ENCODE results near the gene JPH2.

- TF ChIP-seq CTCF (IDR thresholded peaks at IDR 0.05; ENCODE audit: borderline replicate concordance, extremely low read depth, low read length, poor library complexity, severe bottlenecking) (no peak), EZH2 (IDR thresholded peaks at IDR 0.05; ENCODE audit: borderline replicate concordance, low read depth, low read length, severe bottlenecking) (no peak)
These were observed 20.5 kb downstream of the JPH2 start for GRCh38 chr20:44166477-44166876.
